ENCODE measurements around the gene BICRA. TPM values are rescaled to one million over a fixed set of nuclear protein-coding genes. Genes with fewer than 3 reads are reported as not detected.

Gene BICRA
- total RNA-seq, 1 experiment from 2014 or later = 29.3 TPM

GRCh38 chr19:47682939-47683338 is 74.0 kb downstream of the BICRA start:
- Histone ChIP-seq H2BK120ac (ENCODE audit: low read depth, low read length, poor library complexity, severe bottlenecking) (no peak overlapping the region), H3K18ac (ENCODE audit: insufficient read length, low read depth, low read length) (no peak overlapping the region), H4K91ac (ENCODE audit: insufficient read length, low read depth, low read length) (no peak overlapping the region), H3K23ac (ENCODE audit: insufficient read length, low read depth, low read length) (no peak overlapping the region), H4K20me1 (ENCODE audit: control insufficient read depth, insufficient read depth, insufficient read length) (no peaks in the 10 kb centered on the region), H2BK20ac (ENCODE audit: low read depth, low read length, poor library complexity, severe bottlenecking) (no peak overlapping the region), H4K5ac (ENCODE audit: insufficient read length, low read depth, low read length) (no peak overlapping the region), H3K27ac (ENCODE audit: insufficient read length, low read depth, low read length) (no peak overlapping the region), H2BK12ac (ENCODE audit: insufficient read length, low read depth, low read length) (no peak overlapping the region), H2BK5ac (ENCODE audit: insufficient read length, low read length) (no peak overlapping the region), H3K79me1 (ENCODE audit: insufficient read depth, low read depth, low read length, poor library complexity, severe bottlenecking) (no peaks in the 10 kb centered on the region), H3K4me2 (ENCODE audit: insufficient read depth, insufficient read length, low read length) (no peak overlapping the region), H3K79me2 (ENCODE audit: insufficient read depth, low read length) (no peaks in the 10 kb centered on the region), H3K4ac (ENCODE audit: low read depth, low read length) (no peak overlapping the region), H3K23me2 (ENCODE audit: insufficient read length, low read depth, low read length, poor library complexity, severe bottlenecking) (no peaks in the 10 kb centered on the region), H3T11ph (ENCODE audit: low read length) (no peak overlapping the region), H3K4me1 (ENCODE audit: insufficient read depth, low read length) (no peaks in the 10 kb centered on the region), H2AFZ (ENCODE audit: low read length) (no peak overlapping the region), H4K8ac (replicated peaks; ENCODE audit: insufficient read length, low read depth, low read length) (no peak overlapping the region), H3K9me3 (ENCODE audit: control insufficient read depth, low read depth, low read length) (no peaks in the 10 kb centered on the region), H2AK5ac (ENCODE audit: insufficient read length, low read length) (no peak overlapping the region), H3K9ac (ENCODE audit: extremely low read depth, insufficient read length, low read length) (no peak overlapping the region), H3K14ac (ENCODE audit: insufficient read depth, low read length) (no peak overlapping the region), H3K27me3 (ENCODE audit: insufficient read depth, low read length) (no peaks in the 10 kb centered on the region), H3K56ac (ENCODE audit: insufficient read length, low read depth, low read length) (no peak overlapping the region), H2BK15ac (ENCODE audit: low read depth, low read length) (no peak overlapping the region)
- Mint-ChIP-seq H3K27ac (no peak overlapping the region), H3K9me3 (no peaks in the 10 kb centered on the region), H3K4me3 (no peak overlapping the region), H3K27me3 (ENCODE audit: low read depth) (no peaks in the 10 kb centered on the region), H3K4me1 (no peaks in the 10 kb centered on the region), H3K36me3 (ENCODE audit: insufficient read depth in 1 of 3, low read depth in 3 of 3) (peaks cover 10 to 36% (median 28%) of the 10 kb centered on the region in 3 experiments; a peak in 6 of 7 replicates)
- no CpG with 5 or more reads among the region's 6 CpGs for WGBS (ENCODE audit: extremely low coverage, insufficient read length, low lambda C conversion rate)
- DNase-seq = no peak
- TF ChIP-seq, protein P1, sequence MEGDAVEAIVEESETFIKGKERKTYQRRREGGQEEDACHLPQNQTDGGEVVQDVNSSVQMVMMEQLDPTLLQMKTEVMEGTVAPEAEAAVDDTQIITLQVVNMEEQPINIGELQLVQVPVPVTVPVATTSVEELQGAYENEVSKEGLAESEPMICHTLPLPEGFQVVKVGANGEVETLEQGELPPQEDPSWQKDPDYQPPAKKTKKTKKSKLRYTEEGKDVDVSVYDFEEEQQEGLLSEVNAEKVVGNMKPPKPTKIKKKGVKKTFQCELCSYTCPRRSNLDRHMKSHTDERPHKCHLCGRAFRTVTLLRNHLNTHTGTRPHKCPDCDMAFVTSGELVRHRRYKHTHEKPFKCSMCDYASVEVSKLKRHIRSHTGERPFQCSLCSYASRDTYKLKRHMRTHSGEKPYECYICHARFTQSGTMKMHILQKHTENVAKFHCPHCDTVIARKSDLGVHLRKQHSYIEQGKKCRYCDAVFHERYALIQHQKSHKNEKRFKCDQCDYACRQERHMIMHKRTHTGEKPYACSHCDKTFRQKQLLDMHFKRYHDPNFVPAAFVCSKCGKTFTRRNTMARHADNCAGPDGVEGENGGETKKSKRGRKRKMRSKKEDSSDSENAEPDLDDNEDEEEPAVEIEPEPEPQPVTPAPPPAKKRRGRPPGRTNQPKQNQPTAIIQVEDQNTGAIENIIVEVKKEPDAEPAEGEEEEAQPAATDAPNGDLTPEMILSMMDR (conservative IDR thresholded peaks at IDR 0.05) = no peak

All from H9 (cell line).